SK-N-SH treated with all-trans-retinoic acid at 6 μM for 48 hours (cell line): ENCODE results near the gene PRDM11.

Experiments
- ATAC-seq: fragments of 200-7000 bp; cut with Tn5 transposase; 3 replicates; pipeline ENCODE4 v1.9.1; 2020; ENCODE audit warnings: mild to moderate bottlenecking, moderate library complexity
- ARNTL ChIP-seq: fragments of 450-650 bp; formaldehyde crosslinking; IDR thresholded peaks from 2 replicates; pipeline ENCODE4 v1.5.0; 2020; ENCODE audit warnings: low read depth, mild to moderate bottlenecking, moderate library complexity, borderline replicate concordance
- BACH2 ChIP-seq: fragments of 250-450 bp; sonication (Bioruptor Pico); IDR thresholded peaks from 2 replicates; pipeline ENCODE4 v1.9.0; 2021; ENCODE audit warnings: mild to moderate bottlenecking, borderline replicate concordance
- CREB5 ChIP-seq: fragments of 250-450 bp; sonication (Bioruptor Pico); IDR thresholded peaks from 2 replicates; pipeline ENCODE4 v1.5.1; 2020; ENCODE audit warnings: low read depth, mild to moderate bottlenecking, moderate library complexity
- CSDC2 ChIP-seq: fragments of 250-450 bp; sonication (Bioruptor Pico); IDR thresholded peaks from 2 replicates; pipeline ENCODE4 v1.5.0; 2020; ENCODE audit warnings: mild to moderate bottlenecking, moderate library complexity
- CSRNP3 ChIP-seq: fragments of 250-450 bp; sonication (Bioruptor Pico); IDR thresholded peaks from 2 replicates; pipeline ENCODE4 v1.5.1; 2021; ENCODE audit warnings: mild to moderate bottlenecking, moderate library complexity
- ESRRG ChIP-seq: fragments of 250-450 bp; sonication (Bioruptor Pico); IDR thresholded peaks from 2 replicates; pipeline ENCODE4 v1.6.1; 2021; ENCODE audit warnings: mild to moderate bottlenecking
- GLIS3 ChIP-seq: fragments of 250-450 bp; sonication (Bioruptor Pico); IDR thresholded peaks from 2 replicates; pipeline ENCODE4 v1.5.0; 2020; ENCODE audit warnings: mild to moderate bottlenecking, moderate library complexity
- ISL1 ChIP-seq: fragments of 250-450 bp; sonication (Bioruptor Pico); IDR thresholded peaks from 2 replicates; pipeline ENCODE4 v2.1.2; 2022; ENCODE audit warnings: mild to moderate bottlenecking, moderate library complexity
- OSR1 ChIP-seq: fragments of 250-450 bp; sonication (Bioruptor Pico); IDR thresholded peaks from 2 replicates; pipeline ENCODE4 v1.8.0; 2022; ENCODE audit warnings: moderate library complexity, mild to moderate bottlenecking, inconsistent platforms
- PPARA ChIP-seq: fragments of 250-450 bp; sonication (Bioruptor Pico); IDR thresholded peaks from 2 replicates; pipeline ENCODE4 v1.5.0; 2020; ENCODE audit warnings: mild to moderate bottlenecking, borderline replicate concordance
- RARB ChIP-seq: fragments of 250-450 bp; sonication (Bioruptor Pico); IDR thresholded peaks from 2 replicates; pipeline ENCODE4 v1.8.0; 2021; ENCODE audit warnings: mild to moderate bottlenecking, moderate library complexity
- SNAI2 ChIP-seq: fragments of 250-450 bp; sonication (Bioruptor Pico); IDR thresholded peaks from 2 replicates; pipeline ENCODE4 v1.5.0; 2020; ENCODE audit warnings: mild to moderate bottlenecking, moderate library complexity
- TCF4 ChIP-seq: fragments of 250-450 bp; sonication (Bioruptor Pico); IDR thresholded peaks from 2 replicates; pipeline ENCODE4 v1.8.0; 2021; ENCODE audit warnings: mild to moderate bottlenecking, moderate library complexity, borderline replicate concordance
- TOX ChIP-seq: fragments of 250-450 bp; sonication (Bioruptor Pico); IDR thresholded peaks from 2 replicates; pipeline ENCODE4 v1.8.0; 2021; ENCODE audit warnings: mild to moderate bottlenecking, moderate library complexity, borderline replicate concordance
- ZFP3 ChIP-seq: fragments of 250-450 bp; sonication (Bioruptor Pico); IDR thresholded peaks from 2 replicates; pipeline ENCODE4 v1.5.0; 2020; ENCODE audit warnings: mild to moderate bottlenecking, moderate library complexity
- ZFP30 ChIP-seq: fragments of 450-650 bp; formaldehyde crosslinking; IDR thresholded peaks from 2 replicates; pipeline ENCODE4 v1.5.0; 2022; ENCODE audit warnings: mild to moderate bottlenecking, moderate library complexity
- ZNF70 ChIP-seq: fragments of 450-650 bp; formaldehyde crosslinking; IDR thresholded peaks from 2 replicates; pipeline ENCODE4 v1.5.0; 2020; ENCODE audit warnings: mild to moderate bottlenecking, moderate library complexity
- ZNF8 ChIP-seq: fragments of 450-650 bp; formaldehyde crosslinking; IDR thresholded peaks from 2 replicates; pipeline ENCODE4 v1.5.0; 2020; ENCODE audit warnings: mild to moderate bottlenecking, moderate library complexity
- TF ChIP-seq, protein P1 (sequence below): fragments of 250-450 bp; sonication (Bioruptor Pico); IDR thresholded peaks from 2 replicates; pipeline ENCODE4 v1.5.0; 2020; ENCODE audit warnings: mild to moderate bottlenecking, moderate library complexity
- TF ChIP-seq, protein P2 (sequence below): fragments of 250-450 bp; sonication (Bioruptor Pico); IDR thresholded peaks from 2 replicates; pipeline ENCODE4 v1.8.0; 2020; ENCODE audit warnings: mild to moderate bottlenecking, moderate library complexity, borderline replicate concordance
- TF ChIP-seq, protein P3 (sequence below): fragments of 250-450 bp; sonication (Bioruptor Pico); IDR thresholded peaks from 2 replicates; pipeline ENCODE4 v1.8.0; 2021; ENCODE audit warnings: low read depth, mild to moderate bottlenecking, moderate library complexity, borderline replicate concordance

The PRDM11 gene

GRCh38 chr11:45233121-45233803 is 86.8 kb downstream of the PRDM11 start:
- TF ChIP-seq ARNTL (CRISPR knock-in tag) = no peak
- no peak for TF ChIP-seq PPARA (CRISPR knock-in tag)
- TF ChIP-seq TCF4 (CRISPR knock-in tag) = no peak
- TF ChIP-seq ZNF70 = no peak
- no peak for TF ChIP-seq CSRNP3
- TF ChIP-seq CSDC2 = no peak
- TF ChIP-seq TOX = no peak
- no peak for TF ChIP-seq ZFP30
- TF ChIP-seq GLIS3 = no peak
- ATAC-seq = peak; percentile 95

DNA sequence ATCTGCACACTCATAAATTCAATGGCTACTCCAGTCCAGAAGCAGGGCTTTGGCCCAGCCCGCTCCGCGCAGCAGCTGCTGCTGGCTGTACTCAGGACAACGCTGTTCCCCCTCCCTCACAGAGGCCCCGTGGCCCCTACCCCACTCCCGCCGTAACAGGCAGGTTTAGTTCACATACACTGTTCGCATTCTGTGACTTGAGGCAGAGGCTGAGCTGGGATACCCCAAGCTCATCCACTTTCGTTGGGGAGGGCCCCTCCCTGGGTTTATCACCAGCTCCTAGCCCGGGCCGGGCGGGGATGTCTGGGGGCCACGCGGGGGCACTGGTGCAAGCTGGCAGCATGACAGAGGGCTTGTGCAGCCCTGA is 87.3 kb downstream of the PRDM11 start:
- TF ChIP-seq ESRRG = no peak
- no peak for TF ChIP-seq ZNF70
- no peak for TF ChIP-seq ZFP3 (CRISPR knock-in tag)
- no peak for TF ChIP-seq CSDC2
- no peak for TF ChIP-seq ZFP30
- no peak for TF ChIP-seq SNAI2
- TF ChIP-seq, protein P1, sequence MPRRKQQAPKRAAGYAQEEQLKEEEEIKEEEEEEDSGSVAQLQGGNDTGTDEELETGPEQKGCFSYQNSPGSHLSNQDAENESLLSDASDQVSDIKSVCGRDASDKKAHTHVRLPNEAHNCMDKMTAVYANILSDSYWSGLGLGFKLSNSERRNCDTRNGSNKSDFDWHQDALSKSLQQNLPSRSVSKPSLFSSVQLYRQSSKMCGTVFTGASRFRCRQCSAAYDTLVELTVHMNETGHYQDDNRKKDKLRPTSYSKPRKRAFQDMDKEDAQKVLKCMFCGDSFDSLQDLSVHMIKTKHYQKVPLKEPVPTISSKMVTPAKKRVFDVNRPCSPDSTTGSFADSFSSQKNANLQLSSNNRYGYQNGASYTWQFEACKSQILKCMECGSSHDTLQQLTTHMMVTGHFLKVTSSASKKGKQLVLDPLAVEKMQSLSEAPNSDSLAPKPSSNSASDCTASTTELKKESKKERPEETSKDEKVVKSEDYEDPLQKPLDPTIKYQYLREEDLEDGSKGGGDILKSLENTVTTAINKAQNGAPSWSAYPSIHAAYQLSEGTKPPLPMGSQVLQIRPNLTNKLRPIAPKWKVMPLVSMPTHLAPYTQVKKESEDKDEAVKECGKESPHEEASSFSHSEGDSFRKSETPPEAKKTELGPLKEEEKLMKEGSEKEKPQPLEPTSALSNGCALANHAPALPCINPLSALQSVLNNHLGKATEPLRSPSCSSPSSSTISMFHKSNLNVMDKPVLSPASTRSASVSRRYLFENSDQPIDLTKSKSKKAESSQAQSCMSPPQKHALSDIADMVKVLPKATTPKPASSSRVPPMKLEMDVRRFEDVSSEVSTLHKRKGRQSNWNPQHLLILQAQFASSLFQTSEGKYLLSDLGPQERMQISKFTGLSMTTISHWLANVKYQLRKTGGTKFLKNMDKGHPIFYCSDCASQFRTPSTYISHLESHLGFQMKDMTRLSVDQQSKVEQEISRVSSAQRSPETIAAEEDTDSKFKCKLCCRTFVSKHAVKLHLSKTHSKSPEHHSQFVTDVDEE (CRISPR knock-in tag) = no peak
- TF ChIP-seq ARNTL (CRISPR knock-in tag) = no peak
- TF ChIP-seq CREB5 (CRISPR knock-in tag) = no peak
- TF ChIP-seq GLIS3 = no peak
- TF ChIP-seq TCF4 (CRISPR knock-in tag) = no peak
- no peak for TF ChIP-seq BACH2 (CRISPR knock-in tag)
- TF ChIP-seq ISL1 (CRISPR knock-in tag) = no peak
- no peak for TF ChIP-seq RARB
- TF ChIP-seq, protein P2, sequence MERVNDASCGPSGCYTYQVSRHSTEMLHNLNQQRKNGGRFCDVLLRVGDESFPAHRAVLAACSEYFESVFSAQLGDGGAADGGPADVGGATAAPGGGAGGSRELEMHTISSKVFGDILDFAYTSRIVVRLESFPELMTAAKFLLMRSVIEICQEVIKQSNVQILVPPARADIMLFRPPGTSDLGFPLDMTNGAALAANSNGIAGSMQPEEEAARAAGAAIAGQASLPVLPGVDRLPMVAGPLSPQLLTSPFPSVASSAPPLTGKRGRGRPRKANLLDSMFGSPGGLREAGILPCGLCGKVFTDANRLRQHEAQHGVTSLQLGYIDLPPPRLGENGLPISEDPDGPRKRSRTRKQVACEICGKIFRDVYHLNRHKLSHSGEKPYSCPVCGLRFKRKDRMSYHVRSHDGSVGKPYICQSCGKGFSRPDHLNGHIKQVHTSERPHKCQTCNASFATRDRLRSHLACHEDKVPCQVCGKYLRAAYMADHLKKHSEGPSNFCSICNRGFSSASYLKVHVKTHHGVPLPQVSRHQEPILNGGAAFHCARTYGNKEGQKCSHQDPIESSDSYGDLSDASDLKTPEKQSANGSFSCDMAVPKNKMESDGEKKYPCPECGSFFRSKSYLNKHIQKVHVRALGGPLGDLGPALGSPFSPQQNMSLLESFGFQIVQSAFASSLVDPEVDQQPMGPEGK (CRISPR knock-in tag) = no peak
- no peak for TF ChIP-seq ZNF8 (CRISPR knock-in tag)
- no peak for TF ChIP-seq CSRNP3
- TF ChIP-seq OSR1 (CRISPR knock-in tag) = no peak
- TF ChIP-seq TOX = no peak
- TF ChIP-seq, protein P3, sequence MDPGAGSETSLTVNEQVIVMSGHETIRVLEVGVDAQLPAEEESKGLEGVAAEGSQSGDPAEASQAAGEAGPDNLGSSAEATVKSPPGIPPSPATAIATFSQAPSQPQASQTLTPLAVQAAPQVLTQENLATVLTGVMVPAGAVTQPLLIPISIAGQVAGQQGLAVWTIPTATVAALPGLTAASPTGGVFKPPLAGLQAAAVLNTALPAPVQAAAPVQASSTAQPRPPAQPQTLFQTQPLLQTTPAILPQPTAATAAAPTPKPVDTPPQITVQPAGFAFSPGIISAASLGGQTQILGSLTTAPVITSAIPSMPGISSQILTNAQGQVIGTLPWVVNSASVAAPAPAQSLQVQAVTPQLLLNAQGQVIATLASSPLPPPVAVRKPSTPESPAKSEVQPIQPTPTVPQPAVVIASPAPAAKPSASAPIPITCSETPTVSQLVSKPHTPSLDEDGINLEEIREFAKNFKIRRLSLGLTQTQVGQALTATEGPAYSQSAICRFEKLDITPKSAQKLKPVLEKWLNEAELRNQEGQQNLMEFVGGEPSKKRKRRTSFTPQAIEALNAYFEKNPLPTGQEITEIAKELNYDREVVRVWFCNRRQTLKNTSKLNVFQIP (CRISPR knock-in tag) = no peak
- ATAC-seq = peak; percentile 50
